Measurements from ENCODE around the gene SHD. TPM values are rescaled to one million over a fixed set of nuclear protein-coding genes. Genes with fewer than 3 reads are reported as not detected.
"Not testable (repeated sequence)": the region's sequence is repeated elsewhere in the genome, so short reads cannot be mapped to it uniquely, and the experiment has no call there.

Gene SHD
- total RNA-seq, 1 donor from 2014 or later, result 0.79 TPM

DNA sequence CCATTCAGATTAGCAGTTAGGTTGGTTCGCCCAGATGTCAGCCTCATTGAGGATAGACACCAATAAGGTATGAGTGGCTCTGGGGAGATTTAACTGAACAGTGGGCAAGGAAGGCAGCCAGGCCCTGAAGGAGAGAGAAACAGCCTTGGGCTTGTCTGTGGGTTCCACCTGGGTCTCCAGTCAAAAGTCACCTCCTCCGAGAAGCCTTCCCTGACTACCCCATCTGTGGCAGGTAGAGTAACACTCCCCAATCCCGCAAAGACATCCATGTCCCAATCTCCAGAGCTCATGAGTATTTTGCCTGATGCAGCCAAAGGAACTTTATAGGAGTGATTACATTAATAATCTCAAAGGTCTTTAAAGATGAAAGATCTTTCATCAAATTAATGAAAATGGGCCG lies 40.2 kb upstream of the SHD start:
- no peak overlapping the region for H3K4me3 Mint-ChIP-seq (ENCODE audit: unreplicated experiment)
- FAIRE-seq (no peak), DNase-seq (ENCODE audit: low read depth) (no peak)
- H3K9me3 Mint-ChIP-seq (ENCODE audit: unreplicated experiment), result peaks cover 8% of the 10 kb centered on the region
- Histone ChIP-seq H3K27ac (ENCODE audit: low read depth, low read length) (no peak overlapping the region), H3K79me2 (ENCODE audit: insufficient read depth, low read length) (no peaks in the 10 kb centered on the region), H3K4me2 (ENCODE audit: low read length) (no peak overlapping the region), H4K20me1 (ENCODE audit: insufficient read depth, low read length) (no peaks in the 10 kb centered on the region), H3K4me3 (ENCODE audit: insufficient read depth, low read depth, low read length) (no peak overlapping the region), H3K9ac (ENCODE audit: low read length) (no peak overlapping the region), H3K36me3 (ENCODE audit: insufficient read depth, low read length) (no peaks in the 10 kb centered on the region), H3K27me3 (ENCODE audit: insufficient read depth, low read length) (peaks cover 3% of the 10 kb centered on the region), H3K9me3 (ENCODE audit: insufficient read depth, low read depth, low read length) (peaks cover 6% of the 10 kb centered on the region), H3K4me1 (ENCODE audit: insufficient read depth, low read length) (no peaks in the 10 kb centered on the region), H2AFZ (ENCODE audit: low read depth, low read length) (no peak overlapping the region)
- H3K36me3 Mint-ChIP-seq (ENCODE audit: low read depth, unreplicated experiment), result no peaks in the 10 kb centered on the region
- H3K4me1 Mint-ChIP-seq (ENCODE audit: low read depth, unreplicated experiment), result no peaks in the 10 kb centered on the region
- TF ChIP-seq EZH2 (IDR thresholded peaks at IDR 0.05; ENCODE audit: insufficient read depth, low read length), result no peak
- peaks cover 7% of the 10 kb centered on the region for H3K27me3 Mint-ChIP-seq (ENCODE audit: low read depth, unreplicated experiment)
- H3K27ac Mint-ChIP-seq (ENCODE audit: unreplicated experiment), result no peak overlapping the region

DNA sequence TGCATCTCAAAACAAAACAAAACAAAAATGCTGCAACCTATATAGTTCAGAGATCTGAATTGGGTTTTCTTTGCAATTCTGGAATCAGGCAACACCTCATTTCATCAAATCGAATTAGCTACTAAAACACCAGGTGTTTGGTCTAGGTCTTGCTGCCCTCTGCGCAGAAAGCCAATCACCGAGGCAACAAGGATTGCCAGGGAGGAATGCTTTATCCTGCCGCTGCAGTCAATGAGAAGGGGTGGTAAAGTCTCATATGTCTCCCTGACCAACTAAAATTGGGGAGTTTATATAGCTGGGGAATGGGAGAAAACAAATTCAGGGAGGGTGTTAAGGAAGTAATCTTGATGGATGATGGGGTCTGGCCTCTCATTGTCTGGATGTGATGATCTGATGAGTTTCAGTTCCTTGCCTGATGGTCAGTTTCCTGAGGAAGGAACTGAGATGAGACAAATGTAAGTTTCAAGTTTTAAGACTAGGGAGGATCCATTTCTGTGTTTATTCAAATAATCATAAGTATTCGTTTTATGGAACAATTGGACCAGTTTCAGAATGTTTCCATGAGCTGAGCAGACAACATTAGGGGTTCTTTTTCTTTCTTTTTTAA lies 37.1 kb upstream of the SHD start:
- H3K4me2 ChIP-seq (ENCODE audit: low read length), result no peak overlapping the region
- no peak overlapping the region for H3K4me3 ChIP-seq (ENCODE audit: insufficient read depth, low read depth, low read length)
- H3K27ac ChIP-seq (ENCODE audit: low read depth, low read length), result no peak overlapping the region
- DNase-seq (ENCODE audit: low read depth) (no peak), FAIRE-seq (no peak)
- no peak for TF ChIP-seq EZH2 (IDR thresholded peaks at IDR 0.05; ENCODE audit: insufficient read depth, low read length)
- TF ChIP-seq, protein P1, sequence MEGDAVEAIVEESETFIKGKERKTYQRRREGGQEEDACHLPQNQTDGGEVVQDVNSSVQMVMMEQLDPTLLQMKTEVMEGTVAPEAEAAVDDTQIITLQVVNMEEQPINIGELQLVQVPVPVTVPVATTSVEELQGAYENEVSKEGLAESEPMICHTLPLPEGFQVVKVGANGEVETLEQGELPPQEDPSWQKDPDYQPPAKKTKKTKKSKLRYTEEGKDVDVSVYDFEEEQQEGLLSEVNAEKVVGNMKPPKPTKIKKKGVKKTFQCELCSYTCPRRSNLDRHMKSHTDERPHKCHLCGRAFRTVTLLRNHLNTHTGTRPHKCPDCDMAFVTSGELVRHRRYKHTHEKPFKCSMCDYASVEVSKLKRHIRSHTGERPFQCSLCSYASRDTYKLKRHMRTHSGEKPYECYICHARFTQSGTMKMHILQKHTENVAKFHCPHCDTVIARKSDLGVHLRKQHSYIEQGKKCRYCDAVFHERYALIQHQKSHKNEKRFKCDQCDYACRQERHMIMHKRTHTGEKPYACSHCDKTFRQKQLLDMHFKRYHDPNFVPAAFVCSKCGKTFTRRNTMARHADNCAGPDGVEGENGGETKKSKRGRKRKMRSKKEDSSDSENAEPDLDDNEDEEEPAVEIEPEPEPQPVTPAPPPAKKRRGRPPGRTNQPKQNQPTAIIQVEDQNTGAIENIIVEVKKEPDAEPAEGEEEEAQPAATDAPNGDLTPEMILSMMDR (IDR thresholded peaks at IDR 0.05; ENCODE audit: insufficient read depth, low read depth, low read length), result no peak
- H4K20me1 ChIP-seq (ENCODE audit: insufficient read depth, low read length), result no peaks in the 10 kb centered on the region
- H3K27me3 Mint-ChIP-seq (ENCODE audit: low read depth, unreplicated experiment), result peaks cover 7% of the 10 kb centered on the region
- H3K4me3 Mint-ChIP-seq (ENCODE audit: unreplicated experiment), result no peak overlapping the region
- H3K4me1 ChIP-seq (ENCODE audit: insufficient read depth, low read length), result peaks cover 3% of the 10 kb centered on the region
- H3K4me1 Mint-ChIP-seq (ENCODE audit: low read depth, unreplicated experiment), result no peaks in the 10 kb centered on the region
- no peak overlapping the region for H3K9ac ChIP-seq (ENCODE audit: low read length)
- H3K36me3 Mint-ChIP-seq (ENCODE audit: low read depth, unreplicated experiment), result no peaks in the 10 kb centered on the region
- H3K27me3 ChIP-seq (ENCODE audit: insufficient read depth, low read length), result peaks cover 3% of the 10 kb centered on the region
- no peaks in the 10 kb centered on the region for H3K36me3 ChIP-seq (ENCODE audit: insufficient read depth, low read length)
- H3K9me3 Mint-ChIP-seq (ENCODE audit: unreplicated experiment), result peaks cover 6% of the 10 kb centered on the region
- H3K79me2 ChIP-seq (ENCODE audit: insufficient read depth, low read length), result no peaks in the 10 kb centered on the region
- no peak overlapping the region for H3K27ac Mint-ChIP-seq (ENCODE audit: unreplicated experiment)
- no peak overlapping the region for H2AFZ ChIP-seq (ENCODE audit: low read depth, low read length)
- peaks cover 6% of the 10 kb centered on the region for H3K9me3 ChIP-seq (ENCODE audit: insufficient read depth, low read depth, low read length)

DNA sequence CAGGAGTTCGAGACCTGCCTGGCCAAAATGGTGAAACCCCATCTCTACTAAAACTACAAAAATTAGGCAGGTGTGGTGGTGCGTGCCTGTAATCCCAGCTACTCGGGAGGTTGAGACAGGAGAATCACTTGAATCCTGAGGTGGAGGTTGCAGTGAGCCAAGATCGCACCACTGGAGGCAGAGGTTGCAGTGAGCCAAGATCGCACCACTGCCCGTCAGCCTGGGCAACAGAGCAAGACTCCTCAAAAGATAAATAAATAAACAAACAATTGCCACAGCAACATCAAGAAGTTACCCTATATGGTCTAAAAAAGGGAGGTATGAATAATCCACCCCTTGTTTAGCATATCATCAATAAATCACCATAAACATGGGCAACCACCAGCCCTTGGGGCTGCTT lies 33.1 kb upstream of the SHD start:
- H3K4me3 ChIP-seq (ENCODE audit: insufficient read depth, low read depth, low read length); H3K9me3 Mint-ChIP-seq (ENCODE audit: unreplicated experiment); FAIRE-seq; H3K27ac ChIP-seq (ENCODE audit: low read depth, low read length); H3K4me1 Mint-ChIP-seq (ENCODE audit: low read depth, unreplicated experiment); H3K9me3 ChIP-seq (ENCODE audit: insufficient read depth, low read depth, low read length); H3K9ac ChIP-seq (ENCODE audit: low read length); H3K79me2 ChIP-seq (ENCODE audit: insufficient read depth, low read length); H3K4me1 ChIP-seq (ENCODE audit: insufficient read depth, low read length); H3K36me3 ChIP-seq (ENCODE audit: insufficient read depth, low read length); H3K27me3 ChIP-seq (ENCODE audit: insufficient read depth, low read length); H3K4me2 ChIP-seq (ENCODE audit: low read length); H3K27ac Mint-ChIP-seq (ENCODE audit: unreplicated experiment); H4K20me1 ChIP-seq (ENCODE audit: insufficient read depth, low read length); H3K4me3 Mint-ChIP-seq (ENCODE audit: unreplicated experiment); H3K27me3 Mint-ChIP-seq (ENCODE audit: low read depth, unreplicated experiment); DNase-seq (ENCODE audit: low read depth): not testable (repeated sequence)
- H3K36me3 Mint-ChIP-seq (ENCODE audit: low read depth, unreplicated experiment), result peaks cover 17% of the 10 kb centered on the region
- peak overlapping the region; percentile 89 for H2AFZ ChIP-seq (ENCODE audit: low read depth, low read length)
